Osteoblast (primary cell): ENCODE data around the gene PEX1. TPM values are rescaled to one million over a fixed set of nuclear protein-coding genes. Genes with fewer than 3 reads are reported as not detected.

Source experiments
- DNase-seq: peaks from one replicate; pipeline ENCODE4 v3.0.0; 2011; ENCODE audit warnings: low spot score, mixed read lengths; ENCODE audit not compliant: insufficient read length; ENCODE audit errors: missing footprints
- H2AFZ ChIP-seq: 2 replicates; pipeline ENCODE4 v1.6.0; 2011; ENCODE audit warnings: mild to moderate bottlenecking, low read length
- H3K27ac ChIP-seq: 2 replicates; pipeline ENCODE4 v1.5.1; 2011; ENCODE audit warnings: mild to moderate bottlenecking, low read depth, low read length, moderate library complexity
- H3K27me3 ChIP-seq: 2 replicates; pipeline ENCODE4 v1.6.0; 2012; ENCODE audit warnings: mild to moderate bottlenecking, control low read depth, inconsistent platforms, low read length, moderate library complexity; ENCODE audit not compliant: insufficient read depth
- H3K36me3 ChIP-seq: 2 replicates; pipeline ENCODE4 v1.5.1; 2011; ENCODE audit warnings: mild to moderate bottlenecking, low read length, control low read depth, moderate library complexity; ENCODE audit not compliant: insufficient read depth
- H3K4me1 ChIP-seq: 2 replicates; pipeline ENCODE4 v1.5.1; 2011; ENCODE audit warnings: mild to moderate bottlenecking, low read length, control low read depth, moderate library complexity; ENCODE audit not compliant: insufficient read depth
- H3K4me2 ChIP-seq: 2 replicates; pipeline ENCODE4 v1.6.0; 2011; ENCODE audit warnings: mild to moderate bottlenecking, low read length; ENCODE audit not compliant: insufficient read depth
- H3K4me3 ChIP-seq: fragments of 200-600 bp; sonication (generic); 3 replicates; pipeline ENCODE4 v1.5.1; 2012; ENCODE audit warnings: mild to moderate bottlenecking, low read length, inconsistent platforms; ENCODE audit not compliant: insufficient read depth
- H3K79me2 ChIP-seq: 2 replicates; pipeline ENCODE4 v1.6.0; 2012; ENCODE audit warnings: mild to moderate bottlenecking, low read length, control low read depth, inconsistent platforms; ENCODE audit not compliant: insufficient read depth
- H3K9me3 ChIP-seq: 2 replicates; pipeline ENCODE4 v1.5.1; 2011; ENCODE audit warnings: low read depth, low read length, control low read depth
- H4K20me1 ChIP-seq: 2 replicates; pipeline ENCODE4 v1.6.0; 2012; ENCODE audit warnings: mild to moderate bottlenecking, low read length, control low read depth; ENCODE audit not compliant: insufficient read depth
- total RNA-seq: library from RNA; depleted of rRNA; stranded (reverse); fragments of >200 nt; gene quantifications from 2 replicates; pipeline ENCODE4 v1.2.3, GENCODE V29; 2012
- TF ChIP-seq, protein P1 (sequence below): IDR thresholded peaks from 2 replicates; pipeline ENCODE4 v1.5.1; 2011; ENCODE audit warnings: mild to moderate bottlenecking, low read depth, low read length, moderate library complexity; ENCODE audit errors: extremely low read depth

The PEX1 gene
- total RNA-seq, 1 donor, result 25.7 TPM

- TF ChIP-seq, protein P1, sequence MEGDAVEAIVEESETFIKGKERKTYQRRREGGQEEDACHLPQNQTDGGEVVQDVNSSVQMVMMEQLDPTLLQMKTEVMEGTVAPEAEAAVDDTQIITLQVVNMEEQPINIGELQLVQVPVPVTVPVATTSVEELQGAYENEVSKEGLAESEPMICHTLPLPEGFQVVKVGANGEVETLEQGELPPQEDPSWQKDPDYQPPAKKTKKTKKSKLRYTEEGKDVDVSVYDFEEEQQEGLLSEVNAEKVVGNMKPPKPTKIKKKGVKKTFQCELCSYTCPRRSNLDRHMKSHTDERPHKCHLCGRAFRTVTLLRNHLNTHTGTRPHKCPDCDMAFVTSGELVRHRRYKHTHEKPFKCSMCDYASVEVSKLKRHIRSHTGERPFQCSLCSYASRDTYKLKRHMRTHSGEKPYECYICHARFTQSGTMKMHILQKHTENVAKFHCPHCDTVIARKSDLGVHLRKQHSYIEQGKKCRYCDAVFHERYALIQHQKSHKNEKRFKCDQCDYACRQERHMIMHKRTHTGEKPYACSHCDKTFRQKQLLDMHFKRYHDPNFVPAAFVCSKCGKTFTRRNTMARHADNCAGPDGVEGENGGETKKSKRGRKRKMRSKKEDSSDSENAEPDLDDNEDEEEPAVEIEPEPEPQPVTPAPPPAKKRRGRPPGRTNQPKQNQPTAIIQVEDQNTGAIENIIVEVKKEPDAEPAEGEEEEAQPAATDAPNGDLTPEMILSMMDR, result no peak
- Histone ChIP-seq H3K36me3 (peaks cover 28% of the 10 kb centered on the region), H3K4me2 (no peak overlapping the region), H3K9me3 (no peaks in the 10 kb centered on the region), H3K27me3 (no peaks in the 10 kb centered on the region), H4K20me1 (no peaks in the 10 kb centered on the region), H3K4me1 (peaks cover 7% of the 10 kb centered on the region), H3K4me3 (no peak overlapping the region), H2AFZ (no peak overlapping the region), H3K79me2 (no peaks in the 10 kb centered on the region), H3K27ac (peak overlapping the region; percentile 20)
- DNase-seq, result peak; percentile 9
These were observed 31.4 kb downstream of the PEX1 start for GRCh38 chr7:92496876-92497275.

- TF ChIP-seq, protein P1, result no peak
- H2AFZ ChIP-seq, result no peak overlapping the region
- H3K4me3 ChIP-seq, result no peak overlapping the region
- H3K79me2 ChIP-seq, result no peaks in the 10 kb centered on the region
- H3K36me3 ChIP-seq, result peaks cover 40% of the 10 kb centered on the region
- H3K27me3 ChIP-seq, result no peaks in the 10 kb centered on the region
- no peak overlapping the region for H3K4me2 ChIP-seq
- H3K27ac ChIP-seq, result no peak overlapping the region
- no peaks in the 10 kb centered on the region for H4K20me1 ChIP-seq
- H3K9me3 ChIP-seq, result no peaks in the 10 kb centered on the region
- no peak for DNase-seq
- H3K4me1 ChIP-seq, result no peaks in the 10 kb centered on the region
These were observed 38.7 kb downstream of the PEX1 start for GRCh38 chr7:92489634-92490033.

DNA sequence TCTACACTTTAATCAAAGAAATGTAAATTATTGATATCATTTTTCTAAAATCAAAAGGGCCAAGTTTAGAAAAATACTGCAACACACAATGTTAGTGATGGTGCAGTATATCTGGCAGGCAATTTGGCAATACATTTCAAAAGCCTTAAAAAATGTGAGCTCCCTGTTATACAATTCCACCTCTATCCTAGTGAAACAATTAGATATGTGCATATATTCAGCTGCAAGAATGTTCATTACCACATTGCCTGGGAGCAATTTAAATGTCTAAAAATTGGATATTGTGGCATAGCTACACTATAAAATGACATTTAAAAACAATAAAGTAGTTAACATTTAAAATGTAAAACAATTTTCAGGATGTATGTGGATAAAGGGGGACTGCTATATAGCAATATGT, 40.5 kb downstream of the PEX1 start:
- Histone ChIP-seq H3K4me2 (no peak overlapping the region), H3K27ac (no peak overlapping the region), H3K27me3 (no peaks in the 10 kb centered on the region), H4K20me1 (no peaks in the 10 kb centered on the region), H3K4me3 (no peak overlapping the region), H3K79me2 (no peaks in the 10 kb centered on the region), H3K4me1 (no peaks in the 10 kb centered on the region), H3K36me3 (peaks cover 34% of the 10 kb centered on the region), H2AFZ (no peak overlapping the region), H3K9me3 (no peaks in the 10 kb centered on the region)
- no peak for DNase-seq
- TF ChIP-seq, protein P1, result no peak

- Histone ChIP-seq H3K4me3 (no peak overlapping the region), H3K36me3 (peaks cover 29% of the 10 kb centered on the region), H3K9me3 (no peaks in the 10 kb centered on the region), H3K4me2 (no peak overlapping the region), H3K27ac (no peak overlapping the region), H3K79me2 (no peaks in the 10 kb centered on the region), H4K20me1 (no peaks in the 10 kb centered on the region), H3K4me1 (no peaks in the 10 kb centered on the region), H3K27me3 (no peaks in the 10 kb centered on the region), H2AFZ (no peak overlapping the region)
- TF ChIP-seq, protein P1, result no peak
- DNase-seq, result peak; percentile 11
These were observed 42.3 kb downstream of the PEX1 start for GRCh38 chr7:92485974-92486373.
